Tongue (tissue), 2 donors: ENCODE measurements around the gene SCN2B. TPM values are rescaled to one million over a fixed set of nuclear protein-coding genes. Genes with fewer than 3 reads are reported as not detected.
A peak's percentile ranks its signal among the peaks of the same experiment; 100 is the strongest.
"Not testable (repeated sequence)": the region's sequence is repeated elsewhere in the genome, so short reads cannot be mapped to it uniquely, and the experiment has no call there.

ENCODE experiments used
- DNase-seq: peaks from one replicate; pipeline ENCODE4 v3.0.0-alpha.2; 2015
- total RNA-seq: library from RNA; depleted of rRNA; stranded (reverse); fragments of >200 nt; gene quantifications from one replicate; pipeline ENCODE4 v1.2.3, GENCODE V29; 2014

SCN2B gene
- total RNA-seq, 1 donor from 2014 or later = 12.0 TPM

DNA sequence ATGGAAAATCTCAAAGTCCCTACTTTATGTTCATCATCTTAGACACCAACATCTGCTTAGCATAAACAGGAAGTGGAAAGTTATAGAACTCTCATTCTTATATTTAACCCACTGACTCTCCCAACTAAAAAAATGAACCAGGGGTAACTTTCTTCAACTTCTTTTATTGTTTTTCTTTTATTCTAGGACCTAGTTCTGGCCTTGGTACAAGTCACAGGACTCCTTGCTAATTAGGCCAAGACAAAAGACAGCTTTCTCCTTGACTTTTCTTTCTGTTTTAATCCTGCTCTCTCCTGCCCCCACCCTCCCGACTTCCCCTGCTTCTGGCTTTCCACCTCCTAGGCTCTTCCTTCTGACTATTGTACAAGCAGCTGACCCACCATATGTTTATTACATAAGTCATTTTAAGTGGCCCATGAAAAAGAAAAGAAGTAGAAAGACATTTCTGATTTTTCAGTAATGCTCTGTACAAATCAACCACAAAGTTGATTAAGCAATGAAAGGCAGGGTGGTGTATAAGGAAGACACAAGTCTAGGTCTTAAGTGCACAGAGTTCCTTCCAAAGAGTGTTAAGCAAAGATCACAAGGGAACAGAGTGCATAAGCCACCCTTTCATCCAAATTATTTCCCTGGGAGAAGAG, 30.1 kb upstream of the SCN2B start:
- DNase-seq = peak; percentile 70

DNA sequence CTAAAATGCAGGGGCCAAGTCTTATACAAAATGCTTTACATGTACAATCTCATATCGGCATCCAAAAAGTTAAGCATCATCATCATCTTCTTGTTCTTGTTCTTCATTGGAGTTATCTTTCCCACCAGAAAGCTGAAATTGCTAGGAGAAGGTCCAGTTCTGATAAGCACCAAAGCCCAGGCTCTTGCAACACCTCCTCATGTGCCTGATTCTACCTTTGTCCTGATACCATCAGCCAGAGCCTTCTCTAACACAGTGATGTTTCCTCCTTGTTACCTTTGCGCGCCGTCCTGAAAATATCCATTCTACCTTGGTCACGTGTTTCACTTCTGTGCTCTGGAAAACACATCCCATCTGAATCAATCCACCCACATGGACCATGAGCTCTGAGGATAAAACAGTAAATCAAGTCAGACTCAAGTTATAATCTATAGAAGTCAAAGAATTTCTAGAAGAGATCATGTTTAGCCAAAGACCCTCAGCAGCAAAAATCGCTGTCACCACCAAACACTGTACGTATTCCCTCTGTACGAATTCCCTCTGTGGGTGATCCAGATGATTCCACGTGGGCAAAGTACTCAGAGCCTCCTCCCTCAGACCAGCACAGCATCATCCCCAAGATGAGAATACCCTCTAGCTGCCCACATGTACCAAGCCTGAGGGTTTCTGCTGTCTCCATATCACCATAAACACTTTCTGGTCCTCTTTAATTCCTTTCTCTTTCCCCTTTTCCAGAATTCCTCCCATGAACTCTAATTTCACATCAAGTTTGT, 29.4 kb upstream of the SCN2B start:
- no peak for DNase-seq

GRCh38 chr11:118202599-118203422, 26.4 kb upstream of the SCN2B start:
- no peak for DNase-seq

DNA sequence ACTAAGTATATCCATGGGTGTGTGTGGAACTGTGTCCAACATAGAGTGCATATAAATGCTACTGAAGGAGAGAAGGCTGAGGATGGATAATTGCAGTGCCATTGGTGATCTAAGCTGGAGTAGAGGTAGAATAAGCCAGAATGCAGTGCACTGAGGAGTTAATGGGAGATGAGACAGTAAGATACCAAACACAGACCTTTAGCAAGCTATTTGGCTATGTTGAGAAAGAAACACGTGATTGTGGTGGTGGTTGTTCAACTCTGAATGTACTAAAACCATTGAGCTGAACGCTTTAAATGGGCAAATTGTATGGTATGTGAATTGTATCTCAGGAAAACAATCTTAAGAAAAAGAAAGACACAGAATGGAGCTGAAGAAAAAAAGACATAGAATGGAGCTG, 25.5 kb upstream of the SCN2B start:
- DNase-seq = no peak

DNA sequence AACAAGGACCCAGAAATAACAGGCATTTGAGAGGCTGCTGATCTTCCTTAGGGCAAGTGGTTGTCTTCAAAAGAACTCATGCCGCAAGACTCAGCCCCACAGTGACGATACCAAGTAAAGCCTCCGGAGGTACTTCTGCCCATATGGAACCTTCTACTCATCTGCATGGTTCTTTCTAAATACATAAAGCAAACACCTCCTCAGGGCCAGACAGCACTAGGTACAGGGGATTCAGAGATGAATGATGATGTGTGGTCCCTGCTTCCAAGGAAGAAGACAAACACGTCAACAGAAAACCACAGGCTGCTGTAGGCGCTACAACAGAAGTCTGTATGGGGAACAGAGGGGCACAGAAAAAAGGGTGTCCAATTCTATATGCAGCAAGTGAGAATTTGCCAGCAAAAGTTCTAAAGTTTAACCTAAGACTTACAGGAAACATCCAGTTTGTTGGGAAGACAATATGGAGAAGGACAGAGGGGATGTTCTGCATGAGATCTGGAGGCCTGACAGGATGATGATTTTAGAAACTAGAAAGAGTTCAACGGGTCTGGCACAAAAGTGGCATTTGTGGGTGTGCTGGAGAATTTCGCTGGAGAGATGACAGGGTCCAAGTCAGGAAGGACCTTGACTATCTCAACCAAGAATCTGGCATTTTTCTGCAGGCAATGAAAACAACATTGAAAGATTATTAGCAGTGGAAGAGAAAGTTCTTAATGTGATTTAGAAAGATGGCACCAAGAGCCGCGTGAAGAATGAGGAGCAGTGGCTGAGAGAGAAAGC, 24.7 kb upstream of the SCN2B start:
- DNase-seq = no peak

DNA sequence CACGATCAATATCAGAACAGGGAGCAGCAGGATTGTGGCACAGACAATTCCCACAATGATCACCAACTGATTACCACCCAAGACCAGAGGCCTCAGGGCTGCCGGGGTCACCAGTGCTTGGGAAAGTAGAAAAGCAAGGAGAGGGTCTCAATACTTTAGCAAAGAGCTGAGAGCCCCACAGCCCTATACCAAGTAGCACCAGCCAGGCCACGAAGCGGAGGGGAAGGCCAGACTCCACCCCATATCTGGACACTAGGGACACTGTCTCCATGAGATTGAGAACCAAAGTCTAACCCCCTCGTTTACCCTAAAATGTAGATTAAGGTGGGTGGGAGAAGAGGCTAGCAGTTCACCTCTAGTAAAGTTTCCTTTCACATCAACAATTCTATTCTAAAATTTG, 24.1 kb upstream of the SCN2B start:
- no peak for DNase-seq

GRCh38 chr11:118199135-118199534, 22.7 kb upstream of the SCN2B start:
- no peak for DNase-seq

GRCh38 chr11:118198370-118198769, 21.9 kb upstream of the SCN2B start:
- DNase-seq = peak; percentile 89

DNA sequence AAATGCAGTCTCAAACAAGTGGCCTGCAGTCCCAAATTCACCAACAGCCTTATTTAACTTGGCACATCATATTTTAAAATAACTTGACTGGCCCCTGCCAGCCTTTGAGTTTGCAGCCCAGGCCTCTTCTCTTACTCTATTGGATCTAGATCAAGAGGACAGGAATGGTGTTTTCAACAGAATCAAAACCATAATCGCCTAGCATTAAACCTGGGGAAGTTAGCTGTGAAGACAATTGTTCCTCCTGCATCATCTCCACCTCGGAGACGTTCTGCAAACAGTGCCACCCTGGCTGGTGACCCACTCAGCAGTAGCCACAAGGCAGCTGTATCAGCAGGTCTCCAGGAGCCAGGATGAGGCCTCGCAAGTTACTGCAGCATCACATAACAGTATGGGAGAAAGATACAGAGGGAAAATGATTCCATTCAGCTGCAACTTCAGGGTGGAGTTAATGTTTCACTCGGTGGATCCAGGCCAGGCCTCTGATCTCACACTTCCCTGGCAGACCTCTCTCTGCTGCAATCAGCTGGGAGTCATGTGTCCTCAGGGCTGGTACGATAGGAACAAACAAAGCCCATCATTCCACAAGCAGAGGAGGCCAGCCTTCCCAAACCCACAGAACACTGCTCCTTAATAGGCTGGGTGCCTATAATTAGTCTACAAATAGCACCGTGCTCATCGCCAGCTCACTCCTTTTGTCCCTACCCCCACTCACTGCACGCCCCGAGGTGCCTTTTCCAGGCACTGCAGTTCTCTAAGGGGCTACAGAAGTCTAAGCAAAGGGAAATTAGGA, 18.6 kb upstream of the SCN2B start:
- DNase-seq = peak; percentile 85

- no peak for DNase-seq
These were observed 17.6 kb upstream of the SCN2B start for GRCh38 chr11:118193910-118194566.

DNA sequence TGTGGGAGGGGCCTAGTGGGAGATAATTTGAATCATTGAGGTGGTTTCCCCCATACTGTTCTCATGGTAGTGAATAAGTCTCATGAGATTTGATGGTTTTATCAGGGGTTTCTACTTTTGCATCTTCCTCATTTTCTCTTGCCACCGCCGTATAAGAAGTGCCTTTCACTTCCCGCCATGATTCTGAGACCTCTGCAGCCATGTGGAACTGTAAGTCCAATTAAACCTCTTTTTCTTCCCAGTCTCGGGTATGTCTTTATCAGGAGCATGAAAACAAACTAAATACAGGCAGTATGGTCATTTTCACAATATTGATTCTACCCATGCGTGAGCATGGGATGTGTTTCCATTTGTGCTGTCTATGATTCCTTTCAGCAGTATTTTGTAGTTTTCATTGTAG, 16.4 kb upstream of the SCN2B start:
- not testable (repeated sequence) for DNase-seq

DNA sequence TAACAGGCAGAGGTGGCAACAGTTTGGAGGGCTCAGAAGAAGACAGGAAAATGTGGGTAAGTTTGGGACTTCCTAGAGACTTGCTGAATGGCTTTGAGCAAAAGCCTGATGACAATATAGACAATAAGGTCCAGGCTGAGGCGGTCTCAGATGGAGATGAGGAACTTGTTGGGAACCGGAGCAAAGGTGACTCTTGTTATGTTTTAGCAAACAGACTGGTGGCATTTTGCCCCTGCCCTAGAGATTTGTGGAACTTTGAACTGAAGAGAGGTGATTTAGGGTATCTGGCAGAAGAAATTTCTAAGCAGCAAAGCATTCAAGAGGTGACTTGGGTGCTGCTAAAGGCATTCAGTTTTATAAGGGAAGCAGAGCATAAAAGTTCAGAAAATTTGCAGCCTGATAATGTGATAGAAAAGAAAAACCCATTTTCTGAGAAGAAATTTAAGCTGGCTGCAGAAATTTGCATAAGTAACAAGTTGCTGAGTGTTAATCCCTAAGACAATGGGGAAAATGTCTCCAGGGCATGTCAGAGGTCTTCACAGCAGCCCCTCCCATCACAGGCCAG, 14.6 kb upstream of the SCN2B start:
- not testable (repeated sequence) for DNase-seq

DNA sequence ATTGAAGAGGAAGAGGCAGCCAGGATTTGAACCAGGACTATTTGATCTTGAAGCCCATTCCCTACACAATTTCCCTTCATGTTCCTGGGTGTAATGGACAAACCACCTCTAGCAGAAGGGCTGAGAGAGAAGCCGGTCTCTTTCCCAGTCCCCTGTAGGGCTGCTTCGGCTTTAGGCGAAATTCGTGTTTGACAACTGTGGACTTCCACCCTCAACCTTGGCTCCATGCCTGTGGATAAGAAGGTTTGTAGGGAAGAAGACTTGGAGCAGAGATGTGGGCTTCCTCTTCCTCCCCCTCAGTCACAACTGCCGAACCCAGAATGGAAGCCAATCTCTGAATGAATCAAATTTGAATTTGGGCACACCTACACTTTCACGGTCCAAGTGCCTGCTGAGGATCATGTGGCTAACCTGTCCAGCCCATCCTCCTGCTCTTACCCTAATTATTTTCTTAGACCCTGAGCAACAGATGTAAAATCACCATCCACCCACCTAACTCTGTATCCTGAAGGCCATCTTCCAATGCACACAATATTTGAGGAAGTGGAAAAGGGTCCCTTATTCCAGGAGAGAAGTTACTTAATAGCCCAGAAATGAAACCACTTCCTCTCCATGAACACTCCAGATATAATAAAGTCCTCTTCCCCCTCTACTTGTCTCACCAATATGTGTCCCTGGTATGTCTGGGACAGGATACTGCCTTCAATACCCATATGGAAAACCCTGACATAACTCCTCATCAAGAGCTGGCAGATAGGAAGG, 10.1 kb upstream of the SCN2B start:
- DNase-seq = no peak

GRCh38 chr11:118184784-118185579, 8.5 kb upstream of the SCN2B start:
- DNase-seq = no peak

DNA sequence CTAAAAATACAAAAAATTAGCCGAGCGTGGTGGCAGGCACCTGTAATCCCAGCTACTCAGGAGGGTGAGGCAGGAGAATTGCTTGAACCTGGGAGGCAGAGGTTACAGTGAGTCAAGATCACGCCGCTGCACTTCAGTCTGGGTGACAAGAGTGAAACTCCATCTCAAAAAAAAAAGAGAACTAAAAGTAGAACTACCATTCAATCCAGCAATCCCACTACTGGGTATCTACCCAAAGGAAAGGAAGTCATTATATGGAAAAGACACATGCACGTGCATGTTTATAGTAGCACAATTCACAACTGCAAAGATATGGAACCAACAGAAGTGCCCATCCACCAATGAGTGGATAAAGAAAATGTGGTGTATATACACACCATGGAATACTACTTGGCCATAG, 7.3 kb upstream of the SCN2B start:
- DNase-seq = not testable (repeated sequence)

GRCh38 chr11:118180300-118180703, 3.9 kb upstream of the SCN2B start:
- DNase-seq = peak; percentile 94

DNA sequence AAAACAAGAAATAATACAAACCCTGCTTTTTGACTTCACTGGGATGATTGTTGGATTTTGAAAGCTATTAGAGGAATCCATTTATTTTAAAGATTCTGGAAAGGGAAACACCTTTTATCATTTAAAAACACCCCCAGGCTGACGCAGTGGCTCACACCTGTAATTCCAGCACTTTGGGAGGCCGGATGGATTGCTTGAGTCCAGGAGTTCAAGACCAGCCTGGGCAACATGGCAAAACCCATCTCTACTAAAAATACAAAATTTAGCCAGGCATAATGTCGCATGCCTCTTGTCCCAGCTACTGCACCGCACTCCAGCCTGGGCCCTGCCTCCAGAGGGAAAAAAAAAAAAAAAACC, 317 bp upstream of the SCN2B start:
- no peak for DNase-seq

GRCh38 chr11:118175031-118175992, 1.1 kb downstream of the SCN2B start:
- DNase-seq = no peak
